GM12875 (cell line): Measurements from ENCODE around the gene UFC1.

ENCODE experiments used
- H3K4me3 ChIP-seq: one replicate; pipeline ENCODE4 v1.5.1; 2011; ENCODE audit warnings: low read depth, low read length, control low read depth
- CTCF ChIP-seq: IDR thresholded peaks from 2 replicates; pipeline ENCODE4 v1.5.1; 2011; ENCODE audit warnings: low read depth, mild to moderate bottlenecking, control low read depth, inconsistent platforms, low read length, moderate library complexity, borderline replicate concordance; ENCODE audit not compliant: insufficient read depth

The UFC1 gene

GRCh38 chr1:161193561-161194235, 39.9 kb downstream of the UFC1 start:
- no peak overlapping the region for H3K4me3 ChIP-seq
- no peak for TF ChIP-seq CTCF

- no peak for TF ChIP-seq CTCF
- no peak overlapping the region for H3K4me3 ChIP-seq
These were observed 41.4 kb downstream of the UFC1 start for GRCh38 chr1:161195171-161195570.

- H3K4me3 ChIP-seq: no peak overlapping the region
- TF ChIP-seq CTCF: no peak
These were observed 42.3 kb downstream of the UFC1 start for GRCh38 chr1:161196111-161196510.

- TF ChIP-seq CTCF: no peak
- H3K4me3 ChIP-seq: no peak overlapping the region
These were observed 43.0 kb downstream of the UFC1 start for GRCh38 chr1:161196521-161197451.

GRCh38 chr1:161197560-161198193, 43.9 kb downstream of the UFC1 start:
- TF ChIP-seq CTCF: no peak
- H3K4me3 ChIP-seq: no peak overlapping the region

- H3K4me3 ChIP-seq: no peak overlapping the region
- no peak for TF ChIP-seq CTCF
These were observed 44.6 kb downstream of the UFC1 start for GRCh38 chr1:161198194-161198896.
